GM18870 (cell line): ENCODE data around the gene DICER1.
"Not testable (repeated sequence)": the region's sequence is repeated elsewhere in the genome, so short reads cannot be mapped to it uniquely, and the experiment has no call there.

Experiments used
- ATAC-seq: cut with Tn5 transposase; IDR thresholded peaks from one replicate; pipeline ENCODE4 v1.9.1; 2021; ENCODE audit warnings: moderate library complexity; ENCODE audit not compliant: unreplicated experiment

DICER1 gene

GRCh38 chr14:95157327-95158189, at the start of gene DICER1:
TSS of gene DICER1 (minus strand) at chr14:95157529. CDS start at chr14:95133458, 24,071 bp downstream.
- peak; percentile 55 for ATAC-seq

GRCh38 chr14:95206534-95206933, 49.2 kb upstream of the DICER1 start:
- no peak for ATAC-seq

- no peak for ATAC-seq
Measured at GRCh38 chr14:95204705-95205104, 47.4 kb upstream of the DICER1 start.

GRCh38 chr14:95201745-95202144, 44.4 kb upstream of the DICER1 start:
- not testable (repeated sequence) for ATAC-seq

GRCh38 chr14:95200404-95200803, 43.1 kb upstream of the DICER1 start:
- ATAC-seq, result no peak

GRCh38 chr14:95199298-95199983, 42.1 kb upstream of the DICER1 start:
- ATAC-seq, result no peak

- ATAC-seq, result no peak
Measured at GRCh38 chr14:95198320-95198719, 41.0 kb upstream of the DICER1 start.

GRCh38 chr14:95197551-95197950, 40.2 kb upstream of the DICER1 start:
- no peak for ATAC-seq

GRCh38 chr14:95196826-95197545, 39.7 kb upstream of the DICER1 start:
- no peak for ATAC-seq

GRCh38 chr14:95196268-95196667, 38.9 kb upstream of the DICER1 start:
- ATAC-seq, result peak; percentile 50

- no peak for ATAC-seq
Measured at GRCh38 chr14:95195031-95195430, 37.7 kb upstream of the DICER1 start.

- no peak for ATAC-seq
Measured at GRCh38 chr14:95193081-95193480, 35.8 kb upstream of the DICER1 start.

- ATAC-seq, result no peak
Measured at GRCh38 chr14:95192311-95192710, 35.0 kb upstream of the DICER1 start.

- ATAC-seq, result no peak
Measured at GRCh38 chr14:95191445-95192199, 34.3 kb upstream of the DICER1 start.

GRCh38 chr14:95190857-95191256, 33.5 kb upstream of the DICER1 start:
- ATAC-seq, result no peak

GRCh38 chr14:95190346-95190840, 33.1 kb upstream of the DICER1 start:
- no peak for ATAC-seq

GRCh38 chr14:95189367-95190132, 32.2 kb upstream of the DICER1 start:
- no peak for ATAC-seq

- no peak for ATAC-seq
Measured at GRCh38 chr14:95188380-95188779, 31.1 kb upstream of the DICER1 start.

- ATAC-seq, result no peak
Measured at GRCh38 chr14:95185767-95186392, 28.6 kb upstream of the DICER1 start.
